Activated T-helper 2 cell treated with anti-CD3 and anti-CD28 coated beads, Interferon-gamma antibody, Interleukin-2, Interleukin-4, amounts not matched to agents 10 μg/mL and 5 μg/mL and 100 μg/mL, durations not matched to agents 14 hours and 24 hours and 36 hours (primary cell): ENCODE results near the gene NODAL. TPM values are rescaled to one million over a fixed set of nuclear protein-coding genes. Genes with fewer than 3 reads are reported as not detected.

Experiments used
- DNase-seq: peaks from one replicate; pipeline ENCODE4 v3.0.0; 2021; ENCODE audit warnings: low spot score
- H3K27ac Mint-ChIP-seq: one replicate; pipeline ENCODE4 v1.8.0; 2021; ENCODE audit warnings: mixed read lengths
- H3K27me3 Mint-ChIP-seq: one replicate; pipeline ENCODE4 v1.8.0; 2021; ENCODE audit warnings: low read depth, mixed read lengths
- H3K36me3 Mint-ChIP-seq: one replicate; pipeline ENCODE4 v1.8.0; 2021; ENCODE audit warnings: low read depth, mixed read lengths
- H3K4me1 Mint-ChIP-seq: one replicate; pipeline ENCODE4 v1.8.0; 2021; ENCODE audit warnings: low read depth, mixed read lengths
- H3K4me3 Mint-ChIP-seq: one replicate; pipeline ENCODE4 v1.8.0; 2021; ENCODE audit warnings: low read depth, mild to moderate bottlenecking, moderate library complexity, mixed read lengths
- H3K9me3 Mint-ChIP-seq: one replicate; pipeline ENCODE4 v1.8.0; 2021; ENCODE audit warnings: mixed read lengths
- intact Hi-C: fragments of 100-400 bp; cut with micrococcal nuclease; formaldehyde crosslinking; loops from one replicate; pipeline ENCODE4 v1.15.1; 2023
- total RNA-seq: library from RNA; stranded (reverse); gene quantifications from 2 replicates; pipeline ENCODE4 v1.2.3, GENCODE V29; 2022

NODAL gene
- total RNA-seq, 1 donor from 2014 or later = not detected

DNA sequence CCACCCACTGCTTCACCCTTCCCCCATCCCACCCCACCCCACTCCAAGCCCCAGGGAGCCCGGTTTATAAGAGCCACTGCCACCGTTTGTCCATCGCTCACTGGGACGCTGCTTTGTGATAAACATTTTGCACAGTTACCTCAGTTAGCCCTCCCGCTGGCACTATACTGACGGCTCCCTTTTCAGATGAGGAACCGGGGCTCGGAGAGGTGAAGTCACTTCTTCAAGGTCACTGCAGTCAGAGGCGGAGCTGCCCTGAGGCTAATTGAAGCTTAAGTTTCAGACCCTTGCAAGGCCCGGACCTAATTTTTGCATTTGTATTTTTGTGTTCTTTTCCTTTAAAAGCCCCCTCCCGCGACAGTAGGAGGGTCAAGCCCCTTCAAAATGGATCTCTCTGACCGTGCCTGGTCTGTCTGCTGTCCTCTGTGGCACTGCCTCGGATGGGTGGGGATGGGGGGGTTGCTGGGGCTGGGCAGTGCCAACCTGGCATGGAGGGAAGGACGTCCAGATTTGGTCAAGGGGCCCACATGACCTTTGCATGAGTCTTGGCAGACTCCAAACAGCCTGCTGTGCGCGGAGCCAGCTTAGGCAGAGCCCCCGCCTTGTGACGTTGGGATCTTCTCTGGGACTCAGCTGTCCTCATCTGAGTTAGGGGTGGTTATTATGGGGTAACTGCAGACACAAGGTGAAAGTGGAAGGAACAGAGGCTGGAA, 17.7 kb upstream of the NODAL start:
- H3K27ac Mint-ChIP-seq = no peak overlapping the region
- DNase-seq = no peak
- H3K36me3 Mint-ChIP-seq = no peaks in the 10 kb centered on the region
- H3K27me3 Mint-ChIP-seq = peaks cover 47% of the 10 kb centered on the region
- H3K9me3 Mint-ChIP-seq = no peaks in the 10 kb centered on the region
- intact Hi-C loops = no loop called here
- no peak overlapping the region for H3K4me3 Mint-ChIP-seq
- H3K4me1 Mint-ChIP-seq = no peaks in the 10 kb centered on the region

- no peaks in the 10 kb centered on the region for H3K4me1 Mint-ChIP-seq
- peaks cover 49% of the 10 kb centered on the region for H3K27me3 Mint-ChIP-seq
- intact Hi-C loops = no loop called here
- no peak overlapping the region for H3K4me3 Mint-ChIP-seq
- no peak for DNase-seq
- H3K36me3 Mint-ChIP-seq = no peaks in the 10 kb centered on the region
- no peak overlapping the region for H3K27ac Mint-ChIP-seq
- no peaks in the 10 kb centered on the region for H3K9me3 Mint-ChIP-seq
Measured at GRCh38 chr10:70458329-70459060, 17.0 kb upstream of the NODAL start.

DNA sequence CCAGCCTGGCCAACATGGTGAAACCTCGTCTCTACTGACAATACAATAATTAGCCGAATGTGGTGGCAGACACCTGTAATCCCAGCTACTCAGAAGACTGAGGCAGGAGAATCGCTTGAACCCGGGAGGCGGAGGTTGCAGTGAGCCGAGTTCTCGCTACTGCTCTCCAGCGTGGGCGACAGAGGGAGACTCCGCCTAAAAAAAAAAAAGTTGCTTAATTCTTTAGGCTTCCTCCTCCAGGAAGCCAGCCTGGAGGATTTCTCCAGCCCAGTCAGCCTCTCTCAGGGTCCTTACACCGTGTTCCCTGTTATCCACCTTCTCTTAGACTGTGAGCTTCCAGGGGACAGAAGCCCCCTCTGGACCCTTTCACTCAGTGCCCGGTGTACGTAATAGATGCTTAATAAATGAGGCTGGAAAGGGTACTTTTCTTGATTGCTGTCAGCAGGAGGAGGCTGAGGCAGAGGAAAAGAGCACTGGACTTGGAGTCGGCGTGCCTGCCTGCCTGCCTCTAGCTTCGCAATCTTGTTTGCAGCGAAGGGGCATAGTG, 16.4 kb upstream of the NODAL start:
- Mint-ChIP-seq H3K4me1 (no peaks in the 10 kb centered on the region), H3K9me3 (no peaks in the 10 kb centered on the region), H3K4me3 (no peak overlapping the region), H3K27ac (no peak overlapping the region), H3K27me3 (peaks cover 49% of the 10 kb centered on the region), H3K36me3 (no peaks in the 10 kb centered on the region)
- DNase-seq = no peak
- intact Hi-C loops = no loop called here

DNA sequence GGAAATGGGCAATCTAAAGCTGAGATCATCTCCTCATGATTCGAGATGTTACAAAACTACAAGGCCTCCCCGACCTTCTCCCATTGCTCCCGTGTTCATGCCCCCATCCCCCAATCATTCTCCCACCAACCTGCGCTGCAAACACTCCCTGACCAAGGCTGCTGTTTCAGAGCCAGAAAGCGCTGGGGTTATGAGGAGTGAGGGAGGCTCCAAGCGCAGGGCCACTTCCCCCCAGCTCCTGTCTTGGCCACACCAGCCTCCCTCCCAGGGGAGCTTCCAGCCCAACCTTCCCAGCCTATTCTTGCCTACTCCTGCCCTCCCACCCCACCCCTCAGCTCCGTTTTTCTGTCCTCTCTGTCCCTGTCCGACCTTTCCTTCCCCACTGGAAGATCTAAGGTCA, 14.7 kb upstream of the NODAL start:
- H3K9me3 Mint-ChIP-seq = no peaks in the 10 kb centered on the region
- H3K27me3 Mint-ChIP-seq = peaks cover 47% of the 10 kb centered on the region
- intact Hi-C loops = no loop called here
- no peak overlapping the region for H3K4me3 Mint-ChIP-seq
- DNase-seq = no peak
- no peaks in the 10 kb centered on the region for H3K36me3 Mint-ChIP-seq
- no peak overlapping the region for H3K27ac Mint-ChIP-seq
- H3K4me1 Mint-ChIP-seq = no peaks in the 10 kb centered on the region

DNA sequence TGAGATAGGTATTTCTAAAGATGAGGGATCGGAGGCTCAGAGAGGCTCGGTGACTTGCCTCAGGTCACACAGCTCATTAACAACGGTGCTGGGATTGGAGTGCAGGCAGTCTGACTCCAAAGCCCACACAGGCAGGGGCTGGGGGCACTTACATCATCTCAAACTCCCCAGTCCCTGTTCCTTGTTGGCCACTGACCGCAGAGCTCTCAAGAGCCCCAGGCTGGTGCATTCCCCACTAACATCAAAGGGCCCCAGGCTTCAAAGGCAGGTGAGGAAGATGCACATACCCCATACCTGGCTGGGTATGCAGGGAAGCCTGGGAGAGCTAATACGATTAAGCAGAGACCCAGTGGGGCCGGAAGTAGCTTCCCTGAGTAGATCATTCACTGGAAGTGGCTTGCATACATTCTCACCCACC, 13.7 kb upstream of the NODAL start:
- H3K27me3 Mint-ChIP-seq = peaks cover 40% of the 10 kb centered on the region
- no peak overlapping the region for H3K4me3 Mint-ChIP-seq
- no peak for DNase-seq
- no peak overlapping the region for H3K27ac Mint-ChIP-seq
- intact Hi-C loops = no loop called here
- no peaks in the 10 kb centered on the region for H3K9me3 Mint-ChIP-seq
- no peaks in the 10 kb centered on the region for H3K36me3 Mint-ChIP-seq
- no peaks in the 10 kb centered on the region for H3K4me1 Mint-ChIP-seq

- H3K27me3 Mint-ChIP-seq = peaks cover 22% of the 10 kb centered on the region
- H3K27ac Mint-ChIP-seq = no peak overlapping the region
- H3K4me1 Mint-ChIP-seq = no peaks in the 10 kb centered on the region
- intact Hi-C loops = no loop called here
- no peaks in the 10 kb centered on the region for H3K36me3 Mint-ChIP-seq
- H3K4me3 Mint-ChIP-seq = no peak overlapping the region
- DNase-seq = no peak
- H3K9me3 Mint-ChIP-seq = no peaks in the 10 kb centered on the region
Measured at GRCh38 chr10:70448236-70448635, 6.8 kb upstream of the NODAL start.

DNA sequence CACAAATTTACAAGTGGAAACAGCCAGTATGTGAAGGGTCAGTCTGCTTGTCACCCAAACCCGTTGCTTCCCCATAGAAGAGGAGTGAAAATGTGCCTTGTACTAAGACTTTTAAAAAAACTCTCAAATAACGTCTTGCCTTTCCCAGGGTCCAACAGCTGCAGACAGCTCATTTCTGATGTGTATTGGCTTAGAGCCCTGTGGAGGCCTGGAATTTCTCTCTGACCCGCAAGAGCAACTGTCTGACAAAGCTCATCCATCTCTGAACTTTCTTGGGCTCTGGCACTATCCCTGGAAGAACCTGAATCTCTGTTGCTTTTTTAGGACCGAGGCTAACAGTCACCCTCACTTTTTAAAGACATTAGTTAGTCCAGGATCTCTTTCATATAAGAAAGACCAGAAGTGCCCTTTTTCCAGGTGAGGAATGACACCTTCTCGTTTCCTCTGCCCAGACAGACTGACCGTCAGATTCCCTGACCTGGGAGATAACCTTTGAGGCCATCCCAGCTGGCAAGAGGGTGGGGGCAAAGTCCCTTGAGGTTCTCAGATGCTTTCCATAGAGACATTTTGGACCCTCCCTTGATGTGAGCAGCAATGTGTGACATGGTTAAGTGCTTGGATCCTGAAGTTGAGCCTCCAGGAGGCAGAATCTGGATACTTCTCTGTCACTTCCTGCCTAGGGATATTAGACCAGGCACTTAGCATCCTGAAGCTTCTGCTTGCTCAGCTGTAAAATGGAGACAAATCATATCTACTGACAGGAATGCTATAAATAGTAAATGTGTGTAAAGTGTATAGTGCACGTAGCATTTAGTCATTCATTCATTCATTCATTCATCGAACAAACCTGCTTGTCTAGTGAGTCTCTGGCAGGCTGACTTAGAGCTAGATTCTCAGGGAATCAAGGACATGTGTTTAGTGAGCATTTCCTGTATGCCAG, 4.5 kb upstream of the NODAL start:
- no peak for DNase-seq
- H3K9me3 Mint-ChIP-seq = no peaks in the 10 kb centered on the region
- intact Hi-C loops = no loop called here
- H3K4me3 Mint-ChIP-seq = no peak overlapping the region
- H3K27me3 Mint-ChIP-seq = peaks cover 39% of the 10 kb centered on the region
- no peaks in the 10 kb centered on the region for H3K36me3 Mint-ChIP-seq
- H3K27ac Mint-ChIP-seq = no peak overlapping the region
- H3K4me1 Mint-ChIP-seq = peaks cover under 1% of the 10 kb centered on the region

DNA sequence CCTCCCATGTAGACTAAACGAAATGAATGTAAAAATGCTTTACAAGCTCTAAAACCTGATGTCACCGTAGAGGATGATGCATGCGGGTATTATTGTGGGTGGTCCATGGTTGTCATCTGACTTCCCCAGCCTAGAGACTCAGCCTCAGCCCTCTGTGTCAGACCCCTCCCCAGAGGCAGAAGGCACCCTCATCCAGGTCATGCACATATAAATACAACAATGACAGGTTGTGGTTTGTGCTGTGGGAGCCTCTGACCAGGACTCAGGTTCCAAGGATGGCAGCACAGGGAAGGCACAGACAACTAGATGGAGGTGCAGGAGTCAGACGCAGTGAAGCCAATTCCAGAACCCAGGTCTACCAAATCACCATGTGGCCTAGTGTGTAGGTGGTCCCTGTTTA, 3.3 kb upstream of the NODAL start:
- Mint-ChIP-seq H3K4me3 (no peak overlapping the region), H3K36me3 (no peaks in the 10 kb centered on the region), H3K27me3 (peaks cover 48% of the 10 kb centered on the region), H3K9me3 (no peaks in the 10 kb centered on the region), H3K4me1 (peaks cover 4% of the 10 kb centered on the region), H3K27ac (no peak overlapping the region)
- intact Hi-C loops = no loop called here
- no peak for DNase-seq

DNA sequence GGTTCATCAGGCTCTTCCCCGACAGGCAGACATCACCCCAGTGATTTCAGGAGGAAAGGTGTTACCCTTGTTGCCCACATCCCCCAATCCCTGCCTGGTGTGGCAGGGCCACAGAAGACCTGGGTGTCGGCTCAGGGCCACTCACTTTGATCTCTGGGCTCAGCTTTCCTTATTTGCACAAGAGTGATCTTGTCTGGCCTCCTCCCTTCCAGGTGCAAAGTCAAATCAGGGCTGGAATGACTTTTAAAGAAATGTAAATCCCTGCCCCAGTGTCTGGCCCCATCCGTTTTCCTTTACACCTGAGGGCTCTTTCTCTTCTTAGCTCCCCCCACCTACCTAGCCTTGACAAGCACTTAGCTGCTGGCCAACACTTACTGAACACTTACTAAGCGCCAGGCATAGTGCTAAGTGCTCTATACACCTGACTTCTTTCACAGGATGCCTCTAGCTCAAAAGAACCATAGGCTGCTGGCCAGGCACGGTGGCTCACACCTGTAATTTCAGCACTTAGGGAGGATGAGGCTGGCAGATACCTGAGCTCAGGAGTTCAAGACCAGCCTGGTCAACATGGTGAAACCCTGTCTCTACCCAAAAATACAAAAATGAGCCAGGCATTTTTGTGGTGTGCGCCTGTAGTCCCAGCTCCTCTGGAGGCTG, 979 bp upstream of the NODAL start:
- H3K9me3 Mint-ChIP-seq = no peaks in the 10 kb centered on the region
- H3K27ac Mint-ChIP-seq = no peak overlapping the region
- peaks cover 60% of the 10 kb centered on the region for H3K27me3 Mint-ChIP-seq
- peak overlapping the region; percentile 30 for H3K4me3 Mint-ChIP-seq
- no peaks in the 10 kb centered on the region for H3K36me3 Mint-ChIP-seq
- intact Hi-C loops = no loop called here
- peaks cover 4% of the 10 kb centered on the region for H3K4me1 Mint-ChIP-seq
- DNase-seq = no peak

- no peaks in the 10 kb centered on the region for H3K36me3 Mint-ChIP-seq
- H3K27me3 Mint-ChIP-seq = peaks cover 59% of the 10 kb centered on the region
Measured at GRCh38 chr10:70441895-70442309, 421 bp upstream of the NODAL start.

DNA sequence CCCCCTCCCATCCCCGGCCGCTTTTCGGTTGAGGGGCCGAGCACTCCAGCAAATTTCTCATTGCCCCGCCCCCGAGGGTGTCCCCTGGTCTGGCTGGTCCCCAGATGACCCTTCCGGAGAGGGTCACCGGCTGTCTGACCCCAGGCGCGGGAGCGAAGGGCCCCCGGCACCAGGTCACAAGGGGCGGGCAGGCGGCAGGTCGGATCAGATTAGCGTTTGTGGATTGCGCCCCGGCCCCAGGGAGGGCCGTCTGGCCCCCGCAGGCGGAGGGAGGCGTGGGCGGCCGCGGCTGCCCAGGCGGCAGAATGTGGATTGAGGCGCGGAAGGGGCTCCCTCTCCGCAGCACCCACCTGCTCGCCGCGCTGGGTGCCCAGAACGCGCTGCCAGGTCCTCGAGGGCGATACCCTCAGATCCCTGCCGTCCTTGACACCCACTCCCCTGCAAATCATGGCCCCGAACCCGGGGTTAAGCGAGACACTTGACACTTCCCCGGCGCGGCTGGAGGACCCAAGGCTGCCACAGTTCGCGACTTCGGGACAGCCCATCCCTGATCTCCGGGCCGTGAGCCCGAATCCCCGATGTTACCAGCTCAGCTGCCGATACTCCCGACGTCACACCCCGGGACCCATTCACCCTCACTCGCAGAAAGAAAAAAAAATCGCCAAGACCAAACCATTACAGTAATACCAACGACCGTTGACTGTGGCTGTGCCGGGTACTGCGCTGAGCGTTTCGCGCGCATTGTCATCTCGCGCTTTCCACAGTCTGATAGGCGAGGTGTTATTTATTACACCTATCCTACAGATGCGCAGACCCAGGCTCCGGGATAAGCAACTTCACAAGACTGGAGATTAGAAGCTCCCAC, 953 bp downstream of the NODAL start:
- Mint-ChIP-seq H3K27ac (no peak overlapping the region), H3K27me3 (peaks cover 57% of the 10 kb centered on the region), H3K36me3 (no peaks in the 10 kb centered on the region), H3K4me1 (peaks cover 4% of the 10 kb centered on the region), H3K4me3 (peak overlapping the region; percentile 66), H3K9me3 (no peaks in the 10 kb centered on the region)
- DNase-seq = no peak
- intact Hi-C loops = no loop called here

More at GRCh38 chr10:70441895-70442309, 421 bp upstream of the NODAL start:
- Mint-ChIP-seq H3K27ac (no peak overlapping the region), H3K9me3 (no peaks in the 10 kb centered on the region), H3K4me3 (no peak overlapping the region), H3K4me1 (peaks cover 4% of the 10 kb centered on the region)
- no peak for DNase-seq
- intact Hi-C loops = no loop called here
